Neural progenitor cell (in vitro differentiated cells): Measurements from ENCODE around the gene ARHGAP24. TPM values are rescaled to one million over a fixed set of nuclear protein-coding genes. Genes with fewer than 3 reads are reported as not detected.
"Not testable (repeated sequence)": the region's sequence is repeated elsewhere in the genome, so short reads cannot be mapped to it uniquely, and the experiment has no call there.

Source experiments
- DNase-seq: peaks from one replicate; pipeline ENCODE4 v3.0.0-alpha.2; 2016; ENCODE audit warnings: low spot score
- H2AFZ ChIP-seq: fragments of 200-600 bp; sonication (generic); replicated peaks from 2 replicates; pipeline ENCODE4 v1.6.1; 2016; ENCODE audit warnings: antibody characterized with exemption
- H3F3A ChIP-seq: fragments of 200-600 bp; sonication (generic); 2 replicates; pipeline ENCODE4 v1.6.1; 2016; ENCODE audit warnings: antibody characterized with exemption, low read depth
- H3K27ac ChIP-seq: fragments of 200-600 bp; sonication (generic); 2 replicates; pipeline ENCODE4 v1.5.1; 2016; ENCODE audit warnings: mild to moderate bottlenecking
- H3K27me3 ChIP-seq: fragments of 200-600 bp; sonication (generic); 2 replicates; pipeline ENCODE4 v1.6.1; 2016; ENCODE audit warnings: mild to moderate bottlenecking, moderate library complexity
- H3K36me3 ChIP-seq: fragments of 200-600 bp; sonication (generic); 2 replicates; pipeline ENCODE4 v1.5.1; 2016
- H3K4me1 ChIP-seq: fragments of 200-600 bp; sonication (generic); 2 replicates; pipeline ENCODE4 v1.6.1; 2016; ENCODE audit warnings: mixed run types
- H3K4me2 ChIP-seq: fragments of 200-600 bp; sonication (generic); 2 replicates; pipeline ENCODE4 v1.6.1; 2016
- H3K4me3 ChIP-seq: fragments of 200-600 bp; sonication (generic); 2 replicates; pipeline ENCODE4 v1.5.1; 2016
- H3K79me2 ChIP-seq: fragments of 200-600 bp; sonication (generic); 2 replicates; pipeline ENCODE4 v1.6.1; 2016; ENCODE audit warnings: low read depth
- H3K9ac ChIP-seq: fragments of 200-600 bp; sonication (generic); 2 replicates; pipeline ENCODE4 v1.6.1; 2016
- H3K9me3 ChIP-seq: fragments of 200-600 bp; sonication (generic); 2 replicates; pipeline ENCODE4 v1.5.1; 2016; ENCODE audit warnings: low read depth
- H4K20me1 ChIP-seq: fragments of 200-600 bp; sonication (generic); 2 replicates; pipeline ENCODE4 v1.6.1; 2016; ENCODE audit warnings: low read depth
- H3K27ac Mint-ChIP-seq: 3 replicates; pipeline ENCODE4 v1.8.0; 2021; ENCODE audit warnings: mixed read lengths
- H3K27me3 Mint-ChIP-seq: 2 replicates; pipeline ENCODE4 v1.8.0; 2022; ENCODE audit warnings: low read depth, mild to moderate bottlenecking, inconsistent platforms, moderate library complexity, mixed read lengths; ENCODE audit not compliant: insufficient read depth
- H3K36me3 Mint-ChIP-seq: 3 replicates; pipeline ENCODE4 v1.8.0; 2021; ENCODE audit warnings: mixed read lengths
- H3K4me1 Mint-ChIP-seq: 3 replicates; pipeline ENCODE4 v1.8.0; 2021; ENCODE audit warnings: mixed read lengths
- H3K4me3 Mint-ChIP-seq: 3 replicates; pipeline ENCODE4 v1.8.0; 2021; ENCODE audit warnings: mild to moderate bottlenecking, moderate library complexity, mixed read lengths
- H3K9me3 Mint-ChIP-seq: 3 replicates; pipeline ENCODE4 v1.8.0; 2020; ENCODE audit warnings: mixed read lengths
- EZH2 ChIP-seq: fragments of 200-600 bp; sonication (generic); IDR thresholded peaks from 2 replicates; pipeline ENCODE4 v1.6.1; 2017; ENCODE audit warnings: antibody characterized with exemption, mild to moderate bottlenecking, moderate library complexity
- EZH2phosphoT487 ChIP-seq: fragments of 200-600 bp; sonication (generic); IDR thresholded peaks from 2 replicates; pipeline ENCODE4 v1.6.1; 2017; ENCODE audit warnings: antibody characterized with exemption
- total RNA-seq: library from RNA; depleted of rRNA; stranded (reverse); fragments of >200 nt; gene quantifications from 2 replicates; pipeline ENCODE4 v1.2.3, GENCODE V29; 2015; ENCODE audit warnings: low replicate concordance
- TF ChIP-seq, protein P1 (sequence below): fragments of 200-600 bp; sonication (generic); IDR thresholded peaks from 2 replicates; pipeline ENCODE4 v1.5.1; 2017; ENCODE audit warnings: antibody characterized with exemption, mild to moderate bottlenecking

The ARHGAP24 gene
- total RNA-seq, 1 donor from 2014 or later = 2.2 TPM

DNA sequence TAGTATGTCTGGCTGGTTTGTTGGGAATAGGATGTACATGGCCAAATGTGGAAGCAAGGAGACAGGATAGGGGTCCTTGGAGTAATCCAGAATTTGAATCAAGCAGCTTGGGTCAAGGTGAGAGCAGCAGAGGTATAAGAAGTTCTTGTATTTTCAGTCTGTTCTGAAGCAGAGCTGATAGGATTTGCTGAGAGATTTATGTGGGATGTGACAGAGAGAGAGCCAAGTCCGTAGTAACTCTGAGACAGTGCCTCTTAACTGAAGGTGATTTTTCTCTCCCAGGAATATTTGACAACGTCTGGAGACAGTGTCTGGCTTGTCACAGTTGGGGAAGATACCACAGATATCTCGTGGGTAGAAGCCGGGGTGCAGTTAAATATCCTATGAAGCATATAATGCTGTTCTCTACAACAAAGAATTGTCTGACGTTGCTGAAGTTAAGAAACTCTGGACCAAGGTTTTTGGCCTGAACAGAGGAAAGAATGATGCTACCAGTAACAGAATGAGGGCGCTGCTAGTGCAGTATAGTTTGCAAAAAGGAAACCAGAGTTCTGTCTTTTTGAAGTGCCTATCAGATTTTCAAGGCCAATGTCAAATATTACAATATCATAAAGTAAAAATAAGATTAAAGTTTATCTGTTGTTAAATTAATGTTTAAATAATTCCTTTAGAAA, 184.0 kb downstream of the ARHGAP24 start:
- Mint-ChIP-seq H3K36me3 (no peaks in the 10 kb centered on the region), H3K4me3 (no peak overlapping the region), H3K27me3 (no peaks in the 10 kb centered on the region), H3K9me3 (peaks cover 2% of the 10 kb centered on the region), H3K27ac (no peak overlapping the region), H3K4me1 (peaks cover 2% of the 10 kb centered on the region)
- Histone ChIP-seq H3K79me2 (no peaks in the 10 kb centered on the region), H3F3A (no peaks in the 10 kb centered on the region), H3K27me3 (no peaks in the 10 kb centered on the region), H3K9ac (no peak overlapping the region), H3K27ac (no peak overlapping the region), H3K4me2 (no peak overlapping the region), H3K36me3 (no peaks in the 10 kb centered on the region), H3K4me3 (no peak overlapping the region), H3K4me1 (no peaks in the 10 kb centered on the region), H2AFZ (no peak overlapping the region), H3K9me3 (no peaks in the 10 kb centered on the region), H4K20me1 (no peaks in the 10 kb centered on the region)
- no peak for DNase-seq
- TF ChIP-seq EZH2phosphoT487 = no peak
- TF ChIP-seq, protein P1, sequence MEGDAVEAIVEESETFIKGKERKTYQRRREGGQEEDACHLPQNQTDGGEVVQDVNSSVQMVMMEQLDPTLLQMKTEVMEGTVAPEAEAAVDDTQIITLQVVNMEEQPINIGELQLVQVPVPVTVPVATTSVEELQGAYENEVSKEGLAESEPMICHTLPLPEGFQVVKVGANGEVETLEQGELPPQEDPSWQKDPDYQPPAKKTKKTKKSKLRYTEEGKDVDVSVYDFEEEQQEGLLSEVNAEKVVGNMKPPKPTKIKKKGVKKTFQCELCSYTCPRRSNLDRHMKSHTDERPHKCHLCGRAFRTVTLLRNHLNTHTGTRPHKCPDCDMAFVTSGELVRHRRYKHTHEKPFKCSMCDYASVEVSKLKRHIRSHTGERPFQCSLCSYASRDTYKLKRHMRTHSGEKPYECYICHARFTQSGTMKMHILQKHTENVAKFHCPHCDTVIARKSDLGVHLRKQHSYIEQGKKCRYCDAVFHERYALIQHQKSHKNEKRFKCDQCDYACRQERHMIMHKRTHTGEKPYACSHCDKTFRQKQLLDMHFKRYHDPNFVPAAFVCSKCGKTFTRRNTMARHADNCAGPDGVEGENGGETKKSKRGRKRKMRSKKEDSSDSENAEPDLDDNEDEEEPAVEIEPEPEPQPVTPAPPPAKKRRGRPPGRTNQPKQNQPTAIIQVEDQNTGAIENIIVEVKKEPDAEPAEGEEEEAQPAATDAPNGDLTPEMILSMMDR = peak; percentile 14

- no peak overlapping the region for H3K4me3 Mint-ChIP-seq
- no peak overlapping the region for H3K9ac ChIP-seq
- no peak for TF ChIP-seq EZH2
- TF ChIP-seq EZH2phosphoT487 = no peak
- TF ChIP-seq, protein P1 = no peak
- no peaks in the 10 kb centered on the region for H3K4me1 ChIP-seq
- H3K79me2 ChIP-seq = no peaks in the 10 kb centered on the region
- no peak for DNase-seq
- no peak overlapping the region for H3K27ac ChIP-seq
- H3K9me3 ChIP-seq = no peaks in the 10 kb centered on the region
- no peaks in the 10 kb centered on the region for H4K20me1 ChIP-seq
- no peak overlapping the region for H3K4me3 ChIP-seq
- no peaks in the 10 kb centered on the region for H3K27me3 Mint-ChIP-seq
- peaks cover 2% of the 10 kb centered on the region for H3K4me1 Mint-ChIP-seq
- no peak overlapping the region for H2AFZ ChIP-seq
- no peaks in the 10 kb centered on the region for H3K36me3 ChIP-seq
- H3K9me3 Mint-ChIP-seq = peaks cover 5% of the 10 kb centered on the region
- H3K27me3 ChIP-seq = no peaks in the 10 kb centered on the region
- no peak overlapping the region for H3K4me2 ChIP-seq
- H3K27ac Mint-ChIP-seq = no peak overlapping the region
- H3K36me3 Mint-ChIP-seq = no peaks in the 10 kb centered on the region
- no peaks in the 10 kb centered on the region for H3F3A ChIP-seq
Observed at GRCh38 chr4:85659610-85660218, 184.8 kb downstream of the ARHGAP24 start.

DNA sequence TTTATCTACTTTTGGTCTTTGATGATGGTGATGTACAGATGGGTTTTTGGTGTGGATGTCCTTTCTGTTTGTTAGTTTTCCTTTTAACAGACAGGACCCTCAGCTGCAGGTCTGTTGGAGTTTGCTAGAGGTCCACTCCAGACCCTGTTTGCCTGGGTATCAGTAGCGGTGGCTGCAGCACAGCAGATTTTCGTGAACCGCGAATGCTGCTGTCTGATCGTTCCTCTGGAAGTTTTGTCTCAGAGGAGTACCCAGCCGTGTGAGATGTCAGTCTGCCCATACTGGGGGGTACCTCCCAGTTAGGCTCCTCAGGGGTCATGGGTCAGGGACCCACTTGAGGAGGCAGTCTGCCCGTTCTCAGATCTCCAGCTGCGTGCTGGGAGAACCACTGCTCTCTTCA, 191.7 kb downstream of the ARHGAP24 start:
- not testable (repeated sequence) for H3K27me3 Mint-ChIP-seq, H4K20me1 ChIP-seq, H3K4me2 ChIP-seq, H3K79me2 ChIP-seq, H3K4me1 ChIP-seq, H3K4me3 ChIP-seq, H3K36me3 ChIP-seq, H3K36me3 Mint-ChIP-seq, H3K9me3 ChIP-seq, H3F3A ChIP-seq, H3K27ac ChIP-seq, H3K27me3 ChIP-seq, H3K4me3 Mint-ChIP-seq, H2AFZ ChIP-seq, DNase-seq, H3K27ac Mint-ChIP-seq, H3K9ac ChIP-seq, H3K4me1 Mint-ChIP-seq
- H3K9me3 Mint-ChIP-seq = peaks cover 20% of the 10 kb centered on the region

DNA sequence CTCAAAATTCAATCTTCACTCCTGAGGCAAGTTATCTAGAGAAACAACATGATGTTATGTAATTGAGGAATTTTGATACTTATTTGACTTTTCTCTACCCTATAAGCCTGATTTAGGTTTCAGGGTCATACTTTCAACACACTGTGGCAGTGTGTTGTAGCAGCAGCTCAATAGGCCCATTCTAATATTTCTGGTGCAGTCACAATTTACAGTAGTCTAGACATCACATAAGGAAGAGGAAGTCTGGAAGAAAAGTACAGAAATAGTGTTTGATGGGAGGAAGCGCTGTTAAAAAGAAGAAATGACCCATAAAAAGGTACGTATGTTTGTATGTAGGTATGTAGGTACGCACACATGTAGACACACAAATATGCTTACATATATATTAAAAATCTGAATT, 194.3 kb downstream of the ARHGAP24 start:
- Mint-ChIP-seq H3K27me3 (no peaks in the 10 kb centered on the region), H3K27ac (no peak overlapping the region), H3K4me3 (no peak overlapping the region), H3K4me1 (no peaks in the 10 kb centered on the region), H3K36me3 (no peaks in the 10 kb centered on the region), H3K9me3 (peaks cover 16% of the 10 kb centered on the region)
- no peak overlapping the region for H3K27ac ChIP-seq
- H3K4me2 ChIP-seq = no peak overlapping the region
- no peaks in the 10 kb centered on the region for H3K27me3 ChIP-seq
- H3K9ac ChIP-seq = no peak overlapping the region
- H2AFZ ChIP-seq = no peak overlapping the region
- no peaks in the 10 kb centered on the region for H3K9me3 ChIP-seq
- peaks cover 5% of the 10 kb centered on the region for H3K36me3 ChIP-seq
- TF ChIP-seq, protein P1 = no peak
- no peaks in the 10 kb centered on the region for H3K4me1 ChIP-seq
- no peak overlapping the region for H3K4me3 ChIP-seq
- DNase-seq = no peak
- H4K20me1 ChIP-seq = no peaks in the 10 kb centered on the region
- H3F3A ChIP-seq = no peaks in the 10 kb centered on the region
- no peaks in the 10 kb centered on the region for H3K79me2 ChIP-seq
